Caki2 (cell line): Measurements from ENCODE around the gene IQSEC1. TPM values are rescaled to one million over a fixed set of nuclear protein-coding genes. Genes with fewer than 3 reads are reported as not detected.
A peak's percentile ranks its signal among the peaks of the same experiment; 100 is the strongest.

ENCODE experiments used
- DNase-seq: peaks from one replicate; pipeline ENCODE4 v3.0.0-alpha.2; 2015; ENCODE audit warnings: low read depth
- in situ Hi-C: cut with HindIII; loops from 2 replicates; pipeline ENCODE4 v1.10.0; 2016; ENCODE audit warnings: low sequenced_read_pairs, low pct_unique_long_range_greater_than_20kb, mixed read lengths
- total RNA-seq: library from RNA; depleted of rRNA; stranded (reverse); fragments of >200 nt; shearing (Covaris generic); gene quantifications from 2 replicates; pipeline ENCODE4 v1.2.3, GENCODE V29; 2014; ENCODE audit warnings: low replicate concordance

Gene IQSEC1
- total RNA-seq, 1 experiment from 2014 or later, result 3.2 TPM

- in situ Hi-C loops, result no loop called here
Measured at GRCh38 chr3:12974334-12974733, 98.9 kb downstream of the IQSEC1 start.

GRCh38 chr3:12973827-12974226, 99.4 kb downstream of the IQSEC1 start:
- in situ Hi-C loops, result no loop called here
- no peak for DNase-seq

More at GRCh38 chr3:12974334-12974733, 98.9 kb downstream of the IQSEC1 start:
- no peak for DNase-seq

GRCh38 chr3:12972781-12973702, 100.2 kb downstream of the IQSEC1 start:
- no peak for DNase-seq
- in situ Hi-C loops, result no loop called here

GRCh38 chr3:12972043-12972442, 101.2 kb downstream of the IQSEC1 start:
- DNase-seq, result no peak
- in situ Hi-C loops, result no loop called here

GRCh38 chr3:12970684-12971083, 102.5 kb downstream of the IQSEC1 start:
- no peak for DNase-seq
- in situ Hi-C loops, result no loop called here

- in situ Hi-C loops, result no loop called here
Measured at GRCh38 chr3:12969486-12969885, 103.7 kb downstream of the IQSEC1 start.

GRCh38 chr3:12968541-12968940, 104.7 kb downstream of the IQSEC1 start:
- no peak for DNase-seq
- in situ Hi-C loops, result no loop called here

More at GRCh38 chr3:12969486-12969885, 103.7 kb downstream of the IQSEC1 start:
- no peak for DNase-seq

- in situ Hi-C loops, result no loop called here
Measured at GRCh38 chr3:12967606-12968351, 105.5 kb downstream of the IQSEC1 start.

GRCh38 chr3:12966847-12967605, 106.2 kb downstream of the IQSEC1 start:
- in situ Hi-C loops, result no loop called here
- peak; percentile 24 for DNase-seq

More at GRCh38 chr3:12967606-12968351, 105.5 kb downstream of the IQSEC1 start:
- DNase-seq, result peak; percentile 36

- in situ Hi-C loops, result no loop called here
- no peak for DNase-seq
Measured at GRCh38 chr3:12965999-12966846, 107.0 kb downstream of the IQSEC1 start.

GRCh38 chr3:12964711-12965612, 108.3 kb downstream of the IQSEC1 start:
- in situ Hi-C loops, result no loop called here
- no peak for DNase-seq

- no peak for DNase-seq
- in situ Hi-C loops, result no loop called here
Measured at GRCh38 chr3:12963922-12964701, 109.1 kb downstream of the IQSEC1 start.

GRCh38 chr3:12963231-12963896, 109.9 kb downstream of the IQSEC1 start:
- DNase-seq, result no peak
- in situ Hi-C loops, result no loop called here

GRCh38 chr3:12962292-12962691, 110.9 kb downstream of the IQSEC1 start:
- in situ Hi-C loops, result no loop called here

GRCh38 chr3:12961697-12962036, 111.6 kb downstream of the IQSEC1 start:
- in situ Hi-C loops, result no loop called here
- DNase-seq, result no peak

More at GRCh38 chr3:12962292-12962691, 110.9 kb downstream of the IQSEC1 start:
- DNase-seq, result no peak
